GM12801 (cell line): Measurements from ENCODE around the gene TSACC.

Experiments
- CTCF ChIP-seq: IDR thresholded peaks from one replicate; pipeline ENCODE4 v1.5.1; 2011; ENCODE audit warnings: control low read depth; ENCODE audit not compliant: insufficient read length; ENCODE audit errors: extremely low read depth

Gene TSACC

GRCh38 chr1:156337052-156337887 lies 1.1 kb upstream of the TSACC start:
- TF ChIP-seq CTCF = no peak

- no peak for TF ChIP-seq CTCF
Measured at GRCh38 chr1:156337888-156338179, 492 bp upstream of the TSACC start.

GRCh38 chr1:156342166-156342955 lies 4.0 kb downstream of the TSACC start:
- TF ChIP-seq CTCF = no peak

- TF ChIP-seq CTCF = no peak
Measured at GRCh38 chr1:156344409-156344808, 6.1 kb downstream of the TSACC start.

- no peak for TF ChIP-seq CTCF
Measured at GRCh38 chr1:156346636-156347035, 8.3 kb downstream of the TSACC start.

- no peak for TF ChIP-seq CTCF
Measured at GRCh38 chr1:156347331-156347730, 9.0 kb downstream of the TSACC start.

- no peak for TF ChIP-seq CTCF
Measured at GRCh38 chr1:156356262-156356874, 18.0 kb downstream of the TSACC start.
